Kidney (tissue), 14 donors: ENCODE results near the gene THY1. TPM values are rescaled to one million over a fixed set of nuclear protein-coding genes. Genes with fewer than 3 reads are reported as not detected.

Experiments used
- DNase-seq, 5 donors: peaks; one replicate each; pipeline ENCODE4 v3.0.0-alpha.2; 2013 to 2020
- FAIRE-seq: peaks from 2 replicates; lab custom pipeline; 2012; peaks lifted over from hg19 to GRCh38; lab: Jason Lieb, UNC
- H3K27ac ChIP-seq, 2 donors: one replicate each; pipeline ENCODE4 v1.7.0; 2013; ENCODE audit warnings: low read depth in 2 of 2, low read length in 2 of 2, inconsistent platforms in 1 of 2
- H3K27me3 ChIP-seq: one replicate; pipeline ENCODE4 v1.7.1; 2013; ENCODE audit warnings: low read length, inconsistent platforms; ENCODE audit not compliant: control insufficient read depth, insufficient read depth
- H3K36me3 ChIP-seq, 3 donors: one replicate each; pipeline versions ENCODE4 v1.7.0 to v1.7.1; 2013; ENCODE audit warnings: low read length in 3 of 3, control low read depth in 1 of 3, inconsistent platforms in 1 of 3; ENCODE audit not compliant: insufficient read depth in 3 of 3, control insufficient read depth in 2 of 3
- H3K4me1 ChIP-seq, 3 donors: one replicate each; pipeline versions ENCODE4 v1.7.0 to v1.7.1; 2013; ENCODE audit warnings: low read length in 3 of 3, inconsistent platforms in 1 of 3, low read depth in 1 of 3; ENCODE audit not compliant: control insufficient read depth in 2 of 3, insufficient read depth in 2 of 3
- H3K4me3 ChIP-seq, 3 donors: one replicate each; pipeline versions ENCODE4 v1.7.0 to v1.8.1; 2013; ENCODE audit warnings: low read length in 3 of 3, control low read depth in 1 of 3, inconsistent platforms in 1 of 3
- H3K9ac ChIP-seq, 3 donors: one replicate each; pipeline versions ENCODE4 v1.7.0 to v1.7.1; 2013; ENCODE audit warnings: low read length in 3 of 3, control low read depth in 1 of 3, inconsistent platforms in 1 of 3
- H3K9me3 ChIP-seq, 3 donors: one replicate each; pipeline versions ENCODE4 v1.7.0 to v1.7.1; 2013; ENCODE audit warnings: low read length in 3 of 3, control low read depth in 1 of 3, inconsistent platforms in 1 of 3; ENCODE audit not compliant: control insufficient read depth in 2 of 3, insufficient read depth in 1 of 3
- intact Hi-C: fragments of 100-400 bp; cut with DNase I; formaldehyde crosslinking; loops from one replicate; pipeline ENCODE4 v1.11.1; 2022
- polyA plus RNA-seq: library from polyadenylated mRNA; stranded (reverse); fragments of 350-450 nt; fragmentation: Illumina TruSeq; extraction: RNeasy Lipid Tissue Mini Kit (QIAGEN cat#74804); gene quantifications from one replicate; pipeline ENCODE4 v1.2.3, GENCODE V29; 2014; ENCODE audit warnings: low read depth, low replicate concordance; ENCODE audit not compliant: insufficient read depth
- total RNA-seq: library from RNA; stranded (reverse); fragmentation: NEBNext Ultra II Directional; extraction: Animal tissue kit (Norgen Biotek cat#: 25700); gene quantifications from one replicate; pipeline ENCODE4 v1.2.1, GENCODE V29; 2021
- TF ChIP-seq, protein P1 (sequence below): IDR thresholded peaks from 3 replicates; pipeline ENCODE4 v1.5.1; 2012; ENCODE audit warnings: mild to moderate bottlenecking, moderate library complexity, borderline replicate concordance; ENCODE audit not compliant: insufficient read depth; ENCODE audit errors: extremely low read depth
- donor health status: control.
- donor health status: control.
- donor health status: control.
- donor health status: control.
- donor health status: control.
- donor health status: DM: yes; HTN: yes; CAD: no.
- donor health status: Normal renal cell carcinoma (clear cell type).

The THY1 gene
- total and polyA plus RNA-seq, 2 donors from 2014 or later: 17.5 to 240 TPM

DNA sequence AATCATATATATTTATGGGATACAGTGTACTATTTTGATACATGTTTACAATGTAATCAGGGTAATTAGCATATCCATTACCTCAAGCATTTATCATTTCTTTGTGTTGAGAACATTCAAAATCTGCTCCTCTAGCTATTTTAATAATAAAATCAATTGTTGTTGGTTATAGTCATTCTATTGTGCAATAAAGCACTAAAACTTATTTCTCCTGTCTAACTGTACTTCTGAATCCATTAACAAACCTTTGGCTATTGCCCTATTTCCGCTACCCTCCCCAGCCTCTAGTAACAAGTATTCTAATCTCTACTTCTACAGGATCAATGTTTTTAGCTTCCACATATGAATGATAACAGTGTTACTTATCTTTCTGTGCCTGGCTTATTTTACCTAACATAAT, 26.1 kb downstream of the THY1 start:
- TF ChIP-seq, protein P1, sequence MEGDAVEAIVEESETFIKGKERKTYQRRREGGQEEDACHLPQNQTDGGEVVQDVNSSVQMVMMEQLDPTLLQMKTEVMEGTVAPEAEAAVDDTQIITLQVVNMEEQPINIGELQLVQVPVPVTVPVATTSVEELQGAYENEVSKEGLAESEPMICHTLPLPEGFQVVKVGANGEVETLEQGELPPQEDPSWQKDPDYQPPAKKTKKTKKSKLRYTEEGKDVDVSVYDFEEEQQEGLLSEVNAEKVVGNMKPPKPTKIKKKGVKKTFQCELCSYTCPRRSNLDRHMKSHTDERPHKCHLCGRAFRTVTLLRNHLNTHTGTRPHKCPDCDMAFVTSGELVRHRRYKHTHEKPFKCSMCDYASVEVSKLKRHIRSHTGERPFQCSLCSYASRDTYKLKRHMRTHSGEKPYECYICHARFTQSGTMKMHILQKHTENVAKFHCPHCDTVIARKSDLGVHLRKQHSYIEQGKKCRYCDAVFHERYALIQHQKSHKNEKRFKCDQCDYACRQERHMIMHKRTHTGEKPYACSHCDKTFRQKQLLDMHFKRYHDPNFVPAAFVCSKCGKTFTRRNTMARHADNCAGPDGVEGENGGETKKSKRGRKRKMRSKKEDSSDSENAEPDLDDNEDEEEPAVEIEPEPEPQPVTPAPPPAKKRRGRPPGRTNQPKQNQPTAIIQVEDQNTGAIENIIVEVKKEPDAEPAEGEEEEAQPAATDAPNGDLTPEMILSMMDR: no peak
- Histone ChIP-seq H3K36me3 (no peaks in the 10 kb centered on the region), H3K4me3 (no peak overlapping the region), H3K9me3 (peaks cover 0 to 19% (median 0%) of the 10 kb centered on the region in 3 donors), H3K27me3 (no peaks in the 10 kb centered on the region), H3K27ac (no peak overlapping the region), H3K9ac (no peak overlapping the region), H3K4me1 (no peaks in the 10 kb centered on the region)
- FAIRE-seq (no peak), DNase-seq (no peak)
- intact Hi-C loops: no loop called here

DNA sequence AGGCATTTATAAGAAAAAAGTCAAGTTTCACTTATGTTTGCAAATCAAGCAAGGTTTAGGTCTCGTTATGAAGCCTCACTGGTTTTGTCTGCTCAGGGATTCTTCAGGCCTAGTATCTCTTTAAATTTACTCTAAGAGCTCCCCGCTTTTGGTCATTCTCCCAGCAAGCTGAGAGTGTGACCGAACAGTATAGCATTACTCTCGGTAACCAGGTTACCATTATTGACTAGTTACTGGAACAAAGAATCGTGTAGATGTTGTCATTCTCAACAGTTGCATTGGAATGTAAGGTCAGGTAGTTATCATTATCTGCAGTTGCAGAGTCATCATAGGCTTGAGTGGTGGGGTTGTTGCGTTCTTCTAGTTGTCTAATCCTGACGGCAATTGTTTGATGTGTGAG, 31.7 kb downstream of the THY1 start:
- Histone ChIP-seq H3K9ac (no peak overlapping the region), H3K9me3 (no peaks in the 10 kb centered on the region), H3K4me1 (no peaks in the 10 kb centered on the region), H3K27me3 (no peaks in the 10 kb centered on the region), H3K4me3 (no peak overlapping the region), H3K27ac (no peak overlapping the region), H3K36me3 (no peaks in the 10 kb centered on the region)
- FAIRE-seq: no peak
- TF ChIP-seq, protein P1: no peak
- DNase-seq: no peak
- intact Hi-C loops: no loop called here

DNA sequence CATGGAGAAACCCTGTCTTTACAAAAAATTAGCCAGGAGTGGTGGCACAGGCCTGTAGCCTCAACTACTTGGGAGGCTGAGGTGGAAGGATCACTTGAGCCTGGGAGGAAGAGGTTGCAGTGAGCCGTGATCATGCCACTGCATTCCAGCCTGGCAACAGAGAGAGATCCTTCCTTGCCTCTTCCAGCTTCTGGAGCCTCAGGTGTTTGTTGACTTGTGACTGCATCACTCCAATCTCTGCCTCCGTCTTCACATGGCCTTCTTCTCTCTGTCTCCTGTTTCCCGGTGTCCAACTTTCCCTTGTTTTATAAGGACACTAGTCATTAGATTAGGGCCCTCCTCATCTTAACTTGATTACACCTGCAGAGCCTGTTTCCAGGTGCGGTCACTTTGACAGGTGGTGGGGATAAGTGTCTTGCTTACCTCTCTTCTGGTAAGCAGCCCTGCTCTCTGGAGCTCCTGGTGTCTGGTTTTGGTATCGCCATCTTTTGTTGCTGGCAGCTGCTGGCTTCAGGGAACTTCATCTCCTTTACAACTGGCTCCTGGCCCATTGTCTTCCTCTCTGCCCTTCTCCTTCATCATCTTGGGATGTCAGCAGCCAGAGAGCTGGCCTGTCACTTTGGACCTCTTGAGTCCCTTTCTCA, 33.2 kb downstream of the THY1 start:
- FAIRE-seq (no peak), DNase-seq (no peak)
- Histone ChIP-seq H3K4me1 (no peaks in the 10 kb centered on the region), H3K9me3 (no peaks in the 10 kb centered on the region), H3K27ac (no peak overlapping the region), H3K9ac (no peak overlapping the region), H3K4me3 (no peak overlapping the region), H3K27me3 (no peaks in the 10 kb centered on the region), H3K36me3 (no peaks in the 10 kb centered on the region)
- TF ChIP-seq, protein P1: no peak
- intact Hi-C loops: no loop called here

DNA sequence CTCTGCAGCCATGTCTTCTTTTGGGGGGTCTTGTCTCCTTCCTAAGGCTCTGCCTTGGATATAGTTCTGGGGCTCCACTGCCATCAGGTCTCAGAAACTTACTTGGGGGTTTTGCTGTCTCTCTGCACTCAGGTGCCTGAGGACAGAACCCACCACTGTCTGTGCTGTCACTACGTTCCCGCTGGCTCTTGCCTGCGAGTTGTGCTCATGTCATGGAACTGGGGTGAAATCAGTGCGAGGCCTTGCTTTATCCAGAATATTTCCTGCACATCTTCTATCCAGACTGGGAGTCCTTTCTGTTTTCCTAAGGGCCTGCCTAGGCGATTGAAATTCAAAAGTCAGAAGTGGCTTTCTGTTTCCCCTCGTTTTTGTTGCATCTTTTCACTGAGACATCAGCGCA, 34.9 kb downstream of the THY1 start:
- no peaks in the 10 kb centered on the region for H3K4me1 ChIP-seq
- no peak overlapping the region for H3K4me3 ChIP-seq
- FAIRE-seq (no peak), DNase-seq (no peak)
- TF ChIP-seq, protein P1: no peak
- no peak overlapping the region for H3K27ac ChIP-seq
- H3K9me3 ChIP-seq: no peaks in the 10 kb centered on the region
- H3K36me3 ChIP-seq: no peaks in the 10 kb centered on the region
- intact Hi-C loops: no loop called here
- H3K27me3 ChIP-seq: no peaks in the 10 kb centered on the region
- no peak overlapping the region for H3K9ac ChIP-seq
